Smooth muscle cell (in vitro differentiated cells): Measurements from ENCODE around the gene PLXNB2. TPM values are rescaled to one million over a fixed set of nuclear protein-coding genes. Genes with fewer than 3 reads are reported as not detected.

ENCODE experiments used
- DNase-seq: peaks from one replicate; lab custom pipeline; 2025; ENCODE audit not compliant: unreplicated experiment; lab: John Stamatoyannopoulos, UW
- H2AFZ ChIP-seq: fragments of 200-600 bp; sonication (generic); 2 replicates; pipeline ENCODE4 v1.6.0; 2016; ENCODE audit warnings: antibody characterized with exemption, low read depth, mild to moderate bottlenecking
- H3F3A ChIP-seq: fragments of 200-600 bp; sonication (generic); 2 replicates; pipeline ENCODE4 v1.6.0; 2017; ENCODE audit warnings: antibody characterized with exemption, low read depth
- H3K27ac ChIP-seq: fragments of 200-600 bp; sonication (generic); 2 replicates; pipeline ENCODE4 v1.5.1; 2016; ENCODE audit warnings: low read depth, mild to moderate bottlenecking
- H3K27me3 ChIP-seq: fragments of 200-600 bp; sonication (generic); 2 replicates; pipeline ENCODE4 v1.6.1; 2016; ENCODE audit warnings: low read depth, mild to moderate bottlenecking
- H3K36me3 ChIP-seq: fragments of 200-600 bp; sonication (generic); 2 replicates; pipeline ENCODE4 v1.5.1; 2016; ENCODE audit warnings: low read depth
- H3K4me1 ChIP-seq: fragments of 200-600 bp; sonication (generic); 2 replicates; pipeline ENCODE4 v1.5.1; 2016; ENCODE audit warnings: low read depth
- H3K4me2 ChIP-seq: fragments of 200-600 bp; sonication (generic); 2 replicates; pipeline ENCODE4 v1.6.0; 2016; ENCODE audit warnings: mild to moderate bottlenecking
- H3K4me3 ChIP-seq: fragments of 200-600 bp; sonication (generic); 2 replicates; pipeline ENCODE4 v1.5.1; 2016; ENCODE audit warnings: mild to moderate bottlenecking
- H3K79me2 ChIP-seq: fragments of 200-600 bp; sonication (generic); 2 replicates; pipeline ENCODE4 v1.6.0; 2016; ENCODE audit warnings: low read depth, mild to moderate bottlenecking
- H3K9ac ChIP-seq: fragments of 200-600 bp; sonication (generic); 2 replicates; pipeline ENCODE4 v1.6.0; 2016; ENCODE audit warnings: low read depth
- H3K9me3 ChIP-seq: fragments of 200-600 bp; sonication (generic); replicated peaks from 2 replicates; pipeline ENCODE4 v1.5.1; 2016; ENCODE audit warnings: low read depth
- H4K20me1 ChIP-seq: fragments of 200-600 bp; sonication (generic); 2 replicates; pipeline ENCODE4 v1.6.0; 2016; ENCODE audit warnings: low read depth
- WGBS: methylation state at CpG from one replicate; pipeline ENCODE4 v1.1.7; 2016; ENCODE audit warnings: low lambda C conversion rate; 5-methylcytosine and 5-hydroxymethylcytosine counted together
- polyA plus RNA-seq: library from polyadenylated mRNA; unstranded; fragments of >200 nt; fragmentation: Nextera tagmentation; extraction: Ambion mirVana; gene quantifications from 2 replicates; pipeline ENCODE4 v1.2.1, GENCODE V29; 2016
- total RNA-seq: library from RNA; depleted of rRNA; stranded (reverse); fragments of >200 nt; gene quantifications from 2 replicates; pipeline ENCODE4 v1.2.3, GENCODE V29; 2014
- TF ChIP-seq, protein P1 (sequence below): fragments of 200-600 bp; sonication (generic); IDR thresholded peaks from 2 replicates; pipeline ENCODE4 v1.5.1; 2017; ENCODE audit warnings: borderline replicate concordance, mild to moderate bottlenecking, antibody characterized with exemption; ENCODE audit not compliant: insufficient read depth, poor library complexity, severe bottlenecking

PLXNB2 gene
- total and polyA plus RNA-seq, 2 experiments from 2014 or later, result 195 to 210 TPM

DNA sequence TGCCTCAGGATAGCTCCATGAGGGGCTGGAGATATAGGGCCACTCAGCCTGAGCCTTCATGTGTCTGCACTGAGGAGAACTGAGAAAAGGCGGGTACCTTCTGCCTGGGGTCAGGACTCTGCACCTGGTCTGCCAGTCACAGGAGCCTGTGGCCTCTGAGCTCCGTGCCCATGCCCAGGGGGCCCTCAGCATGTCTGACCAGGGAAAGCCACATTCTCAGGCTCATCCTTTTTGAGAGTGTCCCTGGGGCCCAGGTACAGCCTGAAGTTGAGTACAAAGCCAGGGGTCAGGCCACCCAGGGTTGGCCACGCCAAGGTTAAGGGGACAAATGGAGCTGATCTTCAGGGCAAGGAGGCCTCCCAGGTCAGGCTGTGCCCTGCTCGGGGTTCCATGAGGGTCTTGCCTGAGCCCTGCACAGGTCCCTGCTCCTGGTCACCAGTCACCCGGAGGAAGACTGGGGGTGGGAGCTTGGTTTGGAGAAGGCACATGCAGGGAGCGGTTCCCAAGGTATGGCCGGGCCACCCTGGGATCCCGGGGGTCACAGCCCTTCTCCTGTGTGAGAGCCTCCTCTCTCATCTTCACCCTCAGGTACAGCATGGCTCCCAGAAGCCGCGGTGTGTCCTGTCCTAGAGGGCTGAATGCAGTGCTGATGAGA lies 13.4 kb upstream of the PLXNB2 start:
- H2AFZ ChIP-seq, result no peak overlapping the region
- no peaks in the 10 kb centered on the region for H3K9me3 ChIP-seq
- H4K20me1 ChIP-seq, result no peaks in the 10 kb centered on the region
- no peak overlapping the region for H3K9ac ChIP-seq
- H3K4me3 ChIP-seq, result no peak overlapping the region
- H3K4me2 ChIP-seq, result no peak overlapping the region
- no peak for DNase-seq
- H3K36me3 ChIP-seq, result no peaks in the 10 kb centered on the region
- no peaks in the 10 kb centered on the region for H3K27me3 ChIP-seq
- TF ChIP-seq, protein P1, sequence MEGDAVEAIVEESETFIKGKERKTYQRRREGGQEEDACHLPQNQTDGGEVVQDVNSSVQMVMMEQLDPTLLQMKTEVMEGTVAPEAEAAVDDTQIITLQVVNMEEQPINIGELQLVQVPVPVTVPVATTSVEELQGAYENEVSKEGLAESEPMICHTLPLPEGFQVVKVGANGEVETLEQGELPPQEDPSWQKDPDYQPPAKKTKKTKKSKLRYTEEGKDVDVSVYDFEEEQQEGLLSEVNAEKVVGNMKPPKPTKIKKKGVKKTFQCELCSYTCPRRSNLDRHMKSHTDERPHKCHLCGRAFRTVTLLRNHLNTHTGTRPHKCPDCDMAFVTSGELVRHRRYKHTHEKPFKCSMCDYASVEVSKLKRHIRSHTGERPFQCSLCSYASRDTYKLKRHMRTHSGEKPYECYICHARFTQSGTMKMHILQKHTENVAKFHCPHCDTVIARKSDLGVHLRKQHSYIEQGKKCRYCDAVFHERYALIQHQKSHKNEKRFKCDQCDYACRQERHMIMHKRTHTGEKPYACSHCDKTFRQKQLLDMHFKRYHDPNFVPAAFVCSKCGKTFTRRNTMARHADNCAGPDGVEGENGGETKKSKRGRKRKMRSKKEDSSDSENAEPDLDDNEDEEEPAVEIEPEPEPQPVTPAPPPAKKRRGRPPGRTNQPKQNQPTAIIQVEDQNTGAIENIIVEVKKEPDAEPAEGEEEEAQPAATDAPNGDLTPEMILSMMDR, result no peak
- no peaks in the 10 kb centered on the region for H3K79me2 ChIP-seq
- no peak overlapping the region for H3K27ac ChIP-seq
- peaks cover under 1% of the 10 kb centered on the region for H3K4me1 ChIP-seq
- no peaks in the 10 kb centered on the region for H3F3A ChIP-seq
- WGBS, result 84% methylated on average over 10 of the region's 10 CpGs

DNA sequence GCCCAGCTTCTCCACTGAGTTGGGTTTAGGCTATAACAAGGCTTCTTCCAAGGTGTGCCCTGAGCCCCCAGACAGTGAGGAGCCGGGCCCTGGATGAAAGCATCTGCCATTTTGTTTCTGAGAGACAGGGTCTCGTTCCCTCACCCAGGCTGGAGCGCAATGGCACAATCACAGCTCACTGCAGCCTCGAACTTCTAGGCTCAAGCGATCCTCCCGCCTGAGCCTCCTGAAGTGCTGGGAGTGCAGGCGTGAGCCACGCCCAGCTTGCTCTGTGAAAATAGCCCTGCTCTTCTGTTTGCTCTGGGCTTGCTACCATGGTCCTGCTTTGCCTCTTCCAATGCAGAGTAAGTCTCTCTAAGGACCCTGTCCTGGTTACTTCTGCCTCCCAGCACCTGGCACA lies 12.7 kb upstream of the PLXNB2 start:
- WGBS, result 90% methylated on average over 8 of the region's 8 CpGs
- no peaks in the 10 kb centered on the region for H3K79me2 ChIP-seq
- H3K27me3 ChIP-seq, result no peaks in the 10 kb centered on the region
- no peak overlapping the region for H3K4me3 ChIP-seq
- H3K9me3 ChIP-seq, result no peaks in the 10 kb centered on the region
- no peak overlapping the region for H3K9ac ChIP-seq
- no peaks in the 10 kb centered on the region for H3K36me3 ChIP-seq
- H3K4me2 ChIP-seq, result no peak overlapping the region
- H4K20me1 ChIP-seq, result no peaks in the 10 kb centered on the region
- H3F3A ChIP-seq, result no peaks in the 10 kb centered on the region
- no peak overlapping the region for H2AFZ ChIP-seq
- no peaks in the 10 kb centered on the region for H3K4me1 ChIP-seq
- H3K27ac ChIP-seq, result no peak overlapping the region
- DNase-seq, result no peak
- TF ChIP-seq, protein P1, result no peak

DNA sequence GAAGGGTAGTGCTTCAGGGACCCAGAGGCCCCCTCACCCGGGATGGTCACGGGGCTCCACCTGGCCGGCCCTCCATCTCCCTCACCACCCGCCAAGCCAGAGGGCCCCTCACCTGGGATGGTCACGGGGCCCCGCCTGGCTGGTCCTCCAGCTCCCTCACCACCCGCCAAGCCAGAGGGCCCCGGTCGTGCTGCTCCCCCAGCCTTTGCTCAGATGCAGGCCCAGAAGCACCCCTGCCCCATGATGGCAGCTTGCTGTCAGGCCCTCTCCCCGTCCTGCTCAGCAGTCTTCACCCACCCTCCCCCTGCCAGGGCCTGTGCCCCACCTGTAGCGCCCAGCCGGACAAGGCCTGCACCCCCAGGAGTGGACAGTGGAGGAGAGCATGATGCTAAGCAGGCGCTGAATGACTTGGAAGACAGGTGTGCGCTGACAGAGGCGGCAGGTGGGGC lies 12.1 kb upstream of the PLXNB2 start:
- no peak overlapping the region for H3K27ac ChIP-seq
- H3K27me3 ChIP-seq, result no peaks in the 10 kb centered on the region
- H3K9ac ChIP-seq, result no peak overlapping the region
- TF ChIP-seq, protein P1, result no peak
- H3K36me3 ChIP-seq, result no peaks in the 10 kb centered on the region
- no peaks in the 10 kb centered on the region for H4K20me1 ChIP-seq
- no peaks in the 10 kb centered on the region for H3K79me2 ChIP-seq
- no peak overlapping the region for H3K4me2 ChIP-seq
- H3K4me3 ChIP-seq, result no peak overlapping the region
- no peak overlapping the region for H2AFZ ChIP-seq
- no peak for DNase-seq
- no peaks in the 10 kb centered on the region for H3K9me3 ChIP-seq
- H3K4me1 ChIP-seq, result no peaks in the 10 kb centered on the region
- no peaks in the 10 kb centered on the region for H3F3A ChIP-seq
- 98% methylated on average over 14 of the region's 15 CpGs for WGBS

DNA sequence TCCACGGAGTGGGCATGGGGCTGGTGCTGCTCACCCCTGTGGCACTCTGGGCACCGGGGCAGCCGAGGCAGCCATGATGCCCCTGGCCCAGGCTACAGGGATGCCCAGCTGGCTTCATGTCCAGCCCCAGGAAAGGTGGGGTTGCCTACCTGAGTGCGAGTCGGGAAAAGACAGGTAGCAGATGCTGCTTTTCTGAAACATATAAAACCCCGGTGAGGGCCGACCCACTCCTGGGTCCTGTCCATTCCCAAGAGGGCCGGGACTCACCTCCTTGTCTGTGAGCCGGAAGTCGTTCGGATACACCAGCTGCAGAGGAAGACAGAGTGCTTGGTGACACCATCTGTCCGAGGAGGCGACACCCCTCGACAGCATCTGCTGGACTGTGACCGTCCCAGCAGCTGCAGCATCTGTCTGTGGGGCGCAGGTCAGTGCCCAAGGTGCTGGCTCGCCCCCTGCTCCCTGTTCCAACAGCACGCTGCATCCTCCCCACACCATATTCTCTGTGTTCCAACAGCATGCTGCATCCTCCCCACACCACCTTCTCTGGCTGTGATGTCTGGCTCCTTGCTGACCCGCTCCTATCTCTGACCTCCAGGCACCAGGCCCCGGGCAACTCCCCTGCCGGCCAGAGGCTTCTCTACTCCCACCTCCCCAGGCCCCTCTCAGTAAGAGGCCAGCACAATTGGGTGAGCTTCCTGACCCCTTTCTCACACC lies 11.4 kb upstream of the PLXNB2 start:
- Histone ChIP-seq H3K9me3 (no peaks in the 10 kb centered on the region), H3F3A (no peaks in the 10 kb centered on the region), H3K79me2 (no peaks in the 10 kb centered on the region), H4K20me1 (no peaks in the 10 kb centered on the region), H3K27me3 (no peaks in the 10 kb centered on the region), H3K9ac (no peak overlapping the region), H3K4me3 (no peak overlapping the region), H3K4me2 (no peak overlapping the region), H3K4me1 (no peaks in the 10 kb centered on the region), H2AFZ (no peak overlapping the region), H3K36me3 (no peaks in the 10 kb centered on the region), H3K27ac (no peak overlapping the region)
- 91% methylated on average over 21 of the region's 21 CpGs for WGBS
- DNase-seq, result no peak
- TF ChIP-seq, protein P1, result no peak
